ENCODE measurements around the gene UBXN1.

The UBXN1 gene, protein sequence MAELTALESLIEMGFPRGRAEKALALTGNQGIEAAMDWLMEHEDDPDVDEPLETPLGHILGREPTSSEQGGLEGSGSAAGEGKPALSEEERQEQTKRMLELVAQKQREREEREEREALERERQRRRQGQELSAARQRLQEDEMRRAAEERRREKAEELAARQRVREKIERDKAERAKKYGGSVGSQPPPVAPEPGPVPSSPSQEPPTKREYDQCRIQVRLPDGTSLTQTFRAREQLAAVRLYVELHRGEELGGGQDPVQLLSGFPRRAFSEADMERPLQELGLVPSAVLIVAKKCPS

DNA sequence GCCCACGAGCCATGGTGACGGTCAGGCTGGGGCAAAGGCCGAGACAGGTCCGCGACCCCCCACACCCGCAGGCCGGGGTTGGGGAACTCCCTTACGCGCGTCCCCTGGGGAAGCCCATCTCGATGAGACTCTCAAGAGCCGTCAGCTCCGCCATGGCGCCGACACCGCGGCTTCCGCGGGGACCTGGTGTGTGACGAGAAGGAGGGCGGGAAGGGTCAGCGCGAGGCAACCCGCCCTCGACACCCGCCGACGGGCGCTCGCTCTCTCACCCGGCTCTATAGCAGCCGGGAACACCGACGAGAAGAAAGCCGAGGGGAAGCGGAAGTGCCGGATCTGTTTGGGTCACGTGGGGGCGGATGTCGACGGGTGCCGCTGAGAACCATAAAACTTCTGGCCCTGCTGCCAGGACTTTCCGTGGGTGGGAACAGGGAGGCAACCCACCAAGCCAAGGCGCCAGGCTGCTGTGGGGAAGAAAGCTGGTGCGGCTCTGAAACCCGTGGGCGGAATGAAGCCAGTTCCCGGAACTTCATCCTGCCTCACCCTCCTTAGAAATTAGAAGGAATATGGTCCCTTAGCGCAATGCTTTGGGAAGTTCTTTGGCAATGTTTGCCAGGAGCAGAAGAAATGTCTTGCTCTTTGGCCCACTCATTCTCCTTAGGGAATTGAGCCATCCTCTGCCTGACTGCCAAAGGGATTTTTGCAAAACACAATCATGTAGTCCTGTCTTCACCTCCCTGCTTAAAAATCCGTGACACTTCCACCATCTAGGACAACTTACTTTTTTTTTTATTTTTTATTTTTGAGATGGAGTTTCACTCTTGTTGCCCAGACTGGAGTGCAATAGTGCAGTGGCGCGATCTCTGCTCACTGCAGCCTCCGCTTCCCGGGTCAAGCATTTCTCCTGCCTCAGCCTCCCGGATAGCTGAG lies at the start of gene UBXN1:
Gene UBXN1 (minus strand): TSS at position 304 of the 927 bp plus-strand sequence. CDS start 150 bp downstream, at position 154.
- peak; percentile 86 for DNase-seq (ENCODE audit: low spot score)

DNA sequence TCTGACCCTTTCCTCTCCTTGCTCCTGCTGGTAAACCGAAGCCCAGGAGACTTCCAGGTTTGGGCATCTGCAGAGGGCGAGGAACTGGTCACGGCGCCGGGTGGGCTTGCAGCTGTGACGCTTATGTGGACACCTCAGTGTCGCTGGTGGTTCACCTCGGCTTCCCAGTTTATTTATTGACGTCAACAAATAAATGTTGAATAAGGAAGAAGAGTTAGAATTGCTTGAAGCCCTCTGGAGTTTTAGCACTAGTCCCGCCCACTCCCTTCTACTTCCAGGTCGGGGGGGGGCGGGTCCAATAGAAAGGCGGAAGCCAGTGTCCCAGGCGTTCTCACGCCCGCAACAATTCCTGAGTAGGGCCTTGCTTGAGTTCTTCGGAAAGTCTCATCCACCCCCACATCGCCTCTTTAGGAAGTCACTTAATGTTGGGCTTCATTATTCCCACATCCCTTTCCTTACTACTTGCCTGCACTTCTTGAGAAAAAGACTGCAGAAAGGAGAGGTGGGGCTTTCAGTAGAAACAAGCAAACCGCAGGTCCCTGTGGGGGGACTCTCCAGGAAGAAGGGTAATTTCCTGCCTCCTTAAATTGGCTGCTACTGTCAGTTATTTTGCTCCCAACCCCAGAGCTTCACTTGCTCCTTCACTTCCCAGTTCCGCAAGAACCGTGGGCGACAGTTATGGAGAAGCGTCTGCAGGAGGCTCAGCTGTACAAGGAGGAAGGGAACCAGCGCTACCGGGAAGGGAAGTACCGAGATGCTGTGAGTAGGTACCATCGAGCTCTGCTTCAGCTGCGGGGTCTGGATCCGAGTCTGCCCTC lies 49.5 kb upstream of the UBXN1 start, which contains the start of gene TTC9C:
Gene TTC9C (plus strand): TSS at position 316 of the 818 bp plus-strand sequence. CDS start 363 bp downstream, at position 679.
- DNase-seq (ENCODE audit: low spot score) = peak; percentile 87

DNA sequence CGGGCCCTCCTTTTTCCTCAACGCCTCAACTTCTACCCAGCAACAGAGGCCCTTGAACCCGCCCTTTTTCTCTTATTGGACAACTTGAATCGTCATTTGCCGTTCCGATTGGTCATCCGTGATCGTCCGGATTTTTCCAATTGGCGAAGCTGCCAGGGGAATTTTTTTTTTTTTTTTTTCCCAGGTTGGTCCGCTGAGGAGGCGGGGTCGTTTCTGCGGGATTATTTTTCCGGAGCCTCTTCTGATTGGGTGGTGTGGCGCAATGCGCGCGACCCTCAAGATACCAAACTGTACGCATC lies 48.9 kb upstream of the UBXN1 start:
- peak; percentile 96 for DNase-seq (ENCODE audit: low spot score)

DNA sequence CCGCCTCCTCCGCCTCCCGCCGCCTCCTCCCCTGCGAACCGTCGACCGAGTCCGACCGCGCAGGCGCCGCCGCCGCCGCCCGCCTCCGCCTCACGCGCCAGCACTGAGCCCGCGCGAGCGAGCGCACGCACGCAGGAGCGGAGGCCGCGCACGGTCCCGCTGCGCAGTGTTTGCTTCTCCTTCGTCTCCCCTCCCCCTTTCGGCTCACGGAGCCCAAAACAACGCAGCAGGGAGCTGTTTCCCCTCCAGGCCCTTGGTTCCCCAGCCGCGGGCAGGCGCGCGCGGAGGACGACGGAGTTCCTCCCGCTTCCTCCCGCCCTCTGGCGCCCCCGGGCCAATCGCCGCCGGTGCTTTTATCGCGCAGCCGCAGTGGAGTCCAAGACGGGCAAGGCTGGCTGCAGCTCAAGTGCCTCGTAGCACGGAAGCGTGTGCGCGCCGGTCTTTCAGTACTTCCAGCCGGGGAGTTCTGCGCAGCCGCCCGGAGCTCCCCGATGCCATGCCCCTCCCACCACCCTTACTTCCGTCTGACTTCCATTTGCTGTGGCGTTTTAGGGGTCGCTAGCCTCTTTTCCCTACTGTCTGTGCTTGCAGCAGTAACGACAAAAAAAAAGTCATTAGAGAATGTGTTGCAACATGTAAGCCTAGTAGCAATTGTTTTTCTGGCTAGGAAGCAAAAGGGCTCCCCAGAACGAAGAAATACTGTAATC lies 48.4 kb upstream of the UBXN1 start, which contains the start of gene HNRNPUL2:
Gene HNRNPUL2 (minus strand): TSS at position 293 of the 707 bp plus-strand sequence. CDS start 301 bp downstream, outside the sequence.
- peak; percentile 99 for DNase-seq (ENCODE audit: low spot score)

GRCh38 chr11:62726915-62727164 lies 48.0 kb upstream of the UBXN1 start:
- no peak for DNase-seq (ENCODE audit: low spot score)

DNA sequence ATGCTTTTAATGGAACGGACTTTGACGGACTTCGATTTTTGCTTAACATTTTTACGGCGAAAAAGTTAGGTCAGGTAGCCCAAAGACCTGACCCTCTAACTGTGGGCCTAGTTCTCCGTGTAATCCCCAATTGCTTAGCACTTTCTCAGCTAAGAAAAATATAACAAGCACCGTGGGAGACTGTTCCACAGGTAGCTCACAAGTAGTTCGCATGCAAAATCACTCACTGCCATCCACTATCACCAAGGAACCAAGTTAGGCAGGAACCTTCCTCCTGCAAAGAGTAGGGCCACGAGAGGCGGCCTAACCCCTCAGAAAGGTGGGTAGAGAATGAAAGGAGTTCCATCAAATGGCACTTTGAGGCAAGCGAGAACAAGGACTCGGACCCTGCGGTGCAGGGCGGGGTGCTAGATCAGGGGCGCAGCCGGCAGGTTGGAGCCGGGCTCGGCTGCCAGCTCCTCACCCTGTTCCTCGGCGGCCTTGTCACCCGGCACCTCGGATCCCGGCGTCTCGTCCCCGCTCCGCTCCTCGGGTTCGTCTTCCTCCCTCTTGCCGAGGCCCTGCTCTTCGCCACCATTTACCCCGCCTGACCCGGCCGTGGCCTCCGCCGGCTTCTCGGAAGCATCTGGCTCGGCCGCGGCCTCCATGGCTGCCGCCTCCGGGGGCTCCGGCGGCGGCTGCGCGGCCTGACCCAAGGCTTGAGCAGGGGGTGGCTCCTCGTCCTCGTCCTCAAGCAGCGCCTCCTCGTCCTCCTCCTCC lies 47.5 kb upstream of the UBXN1 start:
- no peak for DNase-seq (ENCODE audit: low spot score)

DNA sequence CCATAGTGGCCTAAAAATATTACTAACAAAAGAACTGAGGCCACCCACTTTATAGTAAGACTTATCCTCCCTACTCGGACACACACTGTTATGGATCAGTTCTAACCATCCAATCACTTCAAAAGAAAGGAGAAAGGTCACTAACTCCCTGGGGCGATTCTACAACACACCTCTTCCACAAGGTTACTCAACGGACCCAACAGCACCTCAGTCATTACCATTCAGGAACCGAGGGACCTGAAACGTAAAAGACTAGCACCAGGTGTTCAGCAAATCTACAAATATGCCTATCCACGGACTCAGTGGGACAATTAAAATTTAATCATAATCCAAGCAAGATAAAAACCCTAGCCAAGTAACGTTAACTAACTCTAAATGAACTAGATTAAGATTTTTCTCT lies 46.8 kb upstream of the UBXN1 start:
- no peak for DNase-seq (ENCODE audit: low spot score)

DNA sequence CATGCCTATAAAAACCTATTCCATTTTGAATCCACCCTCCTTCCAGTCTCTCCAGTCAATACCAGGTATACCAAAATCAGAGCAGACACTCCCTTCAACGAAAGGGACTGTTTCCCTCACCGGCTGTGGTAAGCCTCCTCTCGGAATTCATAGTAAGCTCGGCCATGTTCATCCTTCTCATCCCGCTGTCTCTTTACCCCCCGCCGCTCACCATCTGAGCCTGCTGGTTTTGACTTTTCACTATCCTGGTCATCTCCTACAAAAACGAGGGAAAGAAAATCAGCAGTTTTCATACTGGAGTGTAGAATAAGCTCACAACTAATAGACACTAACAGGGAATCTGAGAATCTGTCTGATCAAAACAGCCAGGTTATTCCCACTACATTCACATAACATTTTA lies 45.3 kb upstream of the UBXN1 start:
- DNase-seq (ENCODE audit: low spot score) = no peak

DNA sequence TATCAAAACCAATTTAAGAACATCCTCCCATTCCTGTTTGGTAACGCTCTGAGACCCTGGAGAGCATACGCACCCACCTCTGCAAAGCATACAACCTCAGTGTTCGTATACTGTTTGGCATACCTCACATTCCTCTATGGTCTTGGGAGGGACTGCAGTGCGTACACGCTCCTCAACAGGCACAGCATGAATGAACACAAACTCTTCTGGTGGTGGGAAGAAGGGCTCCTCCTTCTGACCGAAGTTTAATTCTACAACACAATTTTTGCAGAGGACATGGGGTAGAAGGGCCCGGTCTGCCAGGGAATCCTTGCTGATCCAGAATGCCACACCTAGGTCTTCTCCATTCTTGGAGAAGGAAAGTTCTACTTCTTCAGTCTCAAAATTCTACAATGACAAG lies 43.1 kb upstream of the UBXN1 start:
- DNase-seq (ENCODE audit: low spot score) = no peak

DNA sequence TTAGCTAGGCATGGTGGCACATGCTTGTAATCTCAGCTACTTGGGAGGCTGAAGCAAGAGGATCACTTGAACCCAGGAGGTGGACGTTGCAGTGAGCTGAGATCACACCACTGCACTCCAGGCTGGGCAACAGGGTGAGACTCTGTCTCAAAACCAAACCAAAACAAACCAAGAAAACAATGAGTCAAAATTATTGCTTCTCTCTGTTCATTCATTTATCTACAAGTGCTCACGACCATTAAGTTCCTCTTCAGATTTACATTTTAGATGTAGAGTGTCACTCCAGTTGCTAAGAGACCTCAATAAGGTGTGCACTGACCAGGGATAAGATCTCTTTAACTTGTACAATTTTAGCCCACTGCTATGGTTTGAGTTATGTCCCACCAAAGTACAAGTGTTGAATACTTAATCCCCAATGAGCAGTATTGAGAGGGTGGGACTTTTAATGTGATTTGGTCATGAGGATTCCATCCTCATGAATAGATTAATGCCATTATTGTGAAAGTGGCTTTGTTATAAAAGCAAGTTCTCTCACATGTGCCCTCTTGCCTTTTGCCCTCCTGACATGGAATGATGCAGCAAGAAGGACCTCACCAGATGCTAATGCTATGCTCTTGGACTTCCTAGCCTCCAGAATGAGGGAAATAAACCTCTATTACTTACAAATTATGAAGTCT lies 40.6 kb upstream of the UBXN1 start:
- DNase-seq (ENCODE audit: low spot score) = no peak

DNA sequence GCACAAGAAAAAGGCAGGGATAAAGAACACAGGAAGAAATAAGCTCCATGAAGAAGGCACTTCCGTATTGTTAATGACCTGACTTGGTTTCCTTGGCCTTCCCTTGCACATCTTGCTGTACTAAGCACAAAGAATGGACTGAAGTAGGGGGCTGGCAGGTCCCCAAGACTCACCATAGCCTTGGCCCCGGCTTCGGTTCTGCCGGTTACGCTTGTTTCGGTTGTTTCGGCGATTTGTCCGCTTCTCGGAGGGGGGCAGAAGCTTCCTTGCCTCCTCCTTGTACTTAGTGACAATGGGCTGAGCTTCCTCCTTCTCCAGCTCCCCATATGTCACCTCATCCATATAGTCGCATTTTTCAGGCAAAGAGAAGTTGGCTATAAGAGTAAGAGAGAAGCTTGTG lies 37.9 kb upstream of the UBXN1 start:
- no peak for DNase-seq (ENCODE audit: low spot score)

- no peak for DNase-seq (ENCODE audit: low spot score)
Measured at GRCh38 chr11:62716206-62716605, 37.3 kb upstream of the UBXN1 start.

- no peak for DNase-seq (ENCODE audit: low spot score)
Measured at GRCh38 chr11:62715150-62716130, 36.6 kb upstream of the UBXN1 start.

GRCh38 chr11:62713343-62713742 lies 34.5 kb upstream of the UBXN1 start:
- DNase-seq (ENCODE audit: low spot score) = no peak

- no peak for DNase-seq (ENCODE audit: low spot score)
Measured at GRCh38 chr11:62712861-62713260, 34.0 kb upstream of the UBXN1 start.

GRCh38 chr11:62712276-62712812 lies 33.5 kb upstream of the UBXN1 start:
- no peak for DNase-seq (ENCODE audit: low spot score)

- no peak for DNase-seq (ENCODE audit: low spot score)
Measured at GRCh38 chr11:62710001-62710345, 31.1 kb upstream of the UBXN1 start.

DNA sequence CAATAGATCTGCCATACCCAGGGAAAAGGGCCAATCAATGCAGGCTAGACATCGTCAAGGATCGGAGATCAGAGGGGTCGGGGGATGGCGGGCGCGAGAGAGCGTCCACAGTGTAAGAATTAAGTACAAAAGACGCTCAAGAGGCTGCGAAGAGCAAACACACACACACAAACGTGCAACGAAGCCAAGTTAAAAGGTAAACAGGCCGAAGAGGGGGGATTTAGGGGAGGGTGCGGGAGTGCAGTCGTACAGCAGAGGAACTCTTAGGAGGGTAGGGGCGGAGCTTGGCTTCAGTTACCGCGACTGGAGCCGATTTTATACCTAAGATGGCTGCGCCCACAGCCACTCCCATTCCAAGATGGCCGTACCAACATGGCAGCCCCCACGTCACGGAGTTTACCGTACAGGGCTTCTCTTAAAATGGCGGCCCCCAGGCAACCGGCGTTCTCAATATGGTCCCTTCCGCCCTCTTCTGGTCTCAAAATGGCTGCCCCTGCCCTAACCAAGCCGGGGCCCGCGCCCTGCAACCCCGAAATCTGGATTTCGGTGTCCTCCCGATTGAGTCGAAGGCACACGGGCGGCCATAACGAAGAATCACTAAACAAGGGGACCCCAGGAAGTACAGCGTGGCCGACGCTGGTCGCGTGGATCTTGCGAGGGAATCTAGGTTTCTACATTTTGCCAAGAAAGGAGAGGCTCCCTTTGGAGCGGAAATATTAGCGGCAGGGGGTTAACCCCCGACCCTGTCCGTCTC lies 30.6 kb upstream of the UBXN1 start:
- peak; percentile 96 for DNase-seq (ENCODE audit: low spot score)

All from kidney capillary endothelial cell (primary cell).